GM21367 (cell line): ENCODE data around the gene LIFR.
A peak's percentile ranks its signal among the peaks of the same experiment; 100 is the strongest.

ENCODE experiments used
- ATAC-seq: cut with Tn5 transposase; IDR thresholded peaks from one replicate; pipeline ENCODE4 v1.9.1; 2021; ENCODE audit not compliant: unreplicated experiment

The LIFR gene

GRCh38 chr5:38551030-38552017 lies 5.1 kb downstream of the LIFR start:
- peak; percentile 53 for ATAC-seq

DNA sequence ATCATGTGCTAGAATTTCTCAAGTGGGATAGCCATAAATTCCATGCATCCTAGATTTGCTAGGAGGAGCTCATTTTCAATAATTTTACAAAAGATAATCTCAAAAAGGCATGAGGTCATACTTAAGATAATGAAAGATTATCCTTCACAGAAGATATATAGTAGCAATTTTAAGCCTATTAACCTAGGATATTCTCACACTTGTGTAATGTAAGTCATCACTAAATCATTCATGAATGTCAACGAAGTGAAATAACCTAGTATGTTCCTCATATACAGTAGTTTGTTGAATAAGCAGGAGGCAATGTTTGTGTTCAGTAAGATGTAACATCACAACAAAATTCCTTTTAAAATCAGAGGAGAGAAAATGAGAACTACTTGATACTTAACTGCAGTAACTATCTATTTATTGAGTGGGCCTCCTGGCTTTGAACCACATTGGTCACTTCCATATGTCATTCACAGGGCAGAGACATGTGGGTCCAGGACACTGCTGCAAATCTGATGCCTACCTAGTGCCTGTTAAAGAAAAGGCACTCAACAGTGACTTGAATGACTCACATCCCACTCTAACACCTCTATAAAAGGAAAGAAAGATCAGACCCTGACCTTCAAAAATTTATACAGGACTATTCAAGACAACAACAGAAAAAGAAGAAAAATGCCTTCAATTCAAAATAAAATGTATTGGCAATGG lies 8.2 kb downstream of the LIFR start:
- no peak for ATAC-seq

GRCh38 chr5:38547257-38547656 lies 9.2 kb downstream of the LIFR start:
- ATAC-seq, result no peak

- ATAC-seq, result no peak
These were observed 9.7 kb downstream of the LIFR start for GRCh38 chr5:38546691-38547146.

GRCh38 chr5:38543886-38544285 lies 12.6 kb downstream of the LIFR start:
- no peak for ATAC-seq

DNA sequence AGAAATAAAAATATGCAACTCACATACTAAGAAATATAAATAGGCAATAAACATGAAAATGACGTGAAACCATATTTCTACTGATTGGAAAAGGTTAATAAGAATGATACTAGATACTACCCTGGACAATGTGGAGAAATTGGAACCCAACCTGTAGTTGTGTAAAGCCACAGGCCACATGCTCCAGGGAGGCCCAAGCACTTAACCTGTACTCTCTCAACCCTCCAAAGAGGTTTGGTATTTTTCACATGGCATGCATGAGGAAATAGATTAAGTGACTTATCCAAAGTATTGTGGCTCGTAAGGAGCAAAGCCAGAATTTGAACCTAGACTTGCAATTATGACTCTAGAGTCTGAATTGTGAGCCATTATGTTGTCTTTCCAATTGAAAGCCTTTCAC lies 13.4 kb downstream of the LIFR start:
- ATAC-seq, result no peak

GRCh38 chr5:38541174-38541725 lies 15.2 kb downstream of the LIFR start:
- ATAC-seq, result no peak

- no peak for ATAC-seq
These were observed 16.1 kb downstream of the LIFR start for GRCh38 chr5:38540314-38540713.

GRCh38 chr5:38538161-38538560 lies 18.3 kb downstream of the LIFR start:
- ATAC-seq, result no peak

- no peak for ATAC-seq
These were observed 18.9 kb downstream of the LIFR start for GRCh38 chr5:38537505-38537904.

DNA sequence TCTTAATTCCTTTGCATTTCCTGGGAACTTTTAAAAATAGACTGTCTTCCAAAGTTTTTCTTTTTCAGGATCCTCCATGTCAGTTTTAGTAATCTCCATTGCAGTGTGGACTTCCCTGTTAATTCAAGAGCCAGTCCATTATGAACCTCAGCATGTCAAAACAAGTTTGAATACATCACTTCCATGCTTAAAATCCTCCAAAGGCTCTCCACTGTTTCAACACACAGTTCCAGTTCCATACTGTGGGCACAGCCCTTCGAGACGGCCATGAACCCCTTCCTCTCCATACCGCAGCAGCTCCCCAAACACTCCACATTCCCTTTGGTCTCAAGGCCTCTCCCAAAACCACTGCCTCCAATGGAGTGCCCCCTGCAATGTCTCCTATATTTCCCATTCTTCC lies 19.5 kb downstream of the LIFR start:
- no peak for ATAC-seq

DNA sequence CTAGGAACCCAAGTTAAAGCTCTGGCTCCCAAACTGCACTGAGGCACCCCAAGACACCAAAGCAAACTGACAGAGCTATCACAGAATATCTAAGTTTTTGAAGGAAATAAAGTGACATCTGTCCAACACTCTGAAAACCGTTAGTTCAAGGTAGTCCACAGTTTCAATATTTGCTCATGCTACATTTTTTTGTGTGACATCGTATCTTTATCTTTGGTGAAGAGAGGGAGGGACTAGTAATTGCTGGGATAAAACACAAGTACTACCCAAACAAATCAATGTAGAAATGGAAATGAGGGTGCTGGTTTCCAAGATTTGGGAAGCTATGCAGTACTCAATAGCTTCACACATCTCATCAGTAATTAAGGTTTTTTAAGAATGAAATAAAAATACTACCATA lies 20.6 kb downstream of the LIFR start:
- no peak for ATAC-seq

DNA sequence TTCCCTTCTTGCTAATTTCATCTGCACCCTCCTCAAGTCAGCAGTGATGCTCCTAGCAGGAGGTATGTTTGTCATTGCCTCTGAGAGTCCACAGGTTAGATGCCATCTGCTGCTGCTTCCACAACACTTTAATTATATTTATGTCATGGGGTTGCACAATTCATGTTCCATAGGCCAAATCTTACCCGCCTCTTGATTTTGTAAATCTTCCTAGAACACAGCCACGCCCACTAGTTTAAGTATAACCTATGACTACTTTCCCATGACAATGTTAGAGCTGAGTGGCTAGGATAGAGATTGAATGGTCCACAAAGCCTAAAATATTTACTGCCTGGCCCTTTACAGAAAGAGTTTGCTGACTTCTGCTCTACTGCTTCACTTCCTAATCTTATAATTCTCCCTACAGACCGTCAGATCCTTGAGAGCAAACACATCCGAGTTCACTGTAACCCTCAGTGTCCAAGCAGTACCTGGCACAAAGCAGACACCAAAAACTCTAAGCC lies 21.1 kb downstream of the LIFR start:
- ATAC-seq, result no peak

GRCh38 chr5:38534156-38534453 lies 22.3 kb downstream of the LIFR start:
- ATAC-seq, result no peak

GRCh38 chr5:38533286-38534155 lies 22.9 kb downstream of the LIFR start:
- ATAC-seq, result no peak

DNA sequence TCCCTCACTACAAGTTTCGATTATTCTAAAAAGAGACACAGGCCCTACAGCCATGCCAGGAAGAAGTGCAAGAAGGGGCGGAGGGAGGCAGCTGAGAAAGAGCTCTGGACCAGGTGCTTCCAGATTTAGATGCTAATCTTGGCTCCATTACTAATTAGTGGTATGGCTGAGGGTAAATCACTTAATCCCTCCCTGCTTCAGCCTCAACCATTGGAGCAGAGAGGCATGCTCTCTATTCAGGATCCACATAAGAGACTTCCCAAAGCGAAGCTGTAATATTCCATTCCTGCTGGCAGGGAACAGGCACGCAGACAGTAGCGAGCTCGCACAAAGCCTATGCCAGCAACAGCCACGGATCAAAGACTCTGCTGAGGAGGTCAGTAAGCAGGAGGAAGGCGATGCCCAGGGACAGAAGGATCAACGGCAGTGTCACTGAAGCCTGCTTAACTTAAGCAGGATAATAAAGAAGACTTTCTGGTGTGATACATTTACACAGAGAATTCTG lies 24.2 kb downstream of the LIFR start:
- no peak for ATAC-seq

GRCh38 chr5:38531518-38531917 lies 24.9 kb downstream of the LIFR start:
- ATAC-seq, result no peak

- no peak for ATAC-seq
These were observed 26.3 kb downstream of the LIFR start for GRCh38 chr5:38529955-38530646.

DNA sequence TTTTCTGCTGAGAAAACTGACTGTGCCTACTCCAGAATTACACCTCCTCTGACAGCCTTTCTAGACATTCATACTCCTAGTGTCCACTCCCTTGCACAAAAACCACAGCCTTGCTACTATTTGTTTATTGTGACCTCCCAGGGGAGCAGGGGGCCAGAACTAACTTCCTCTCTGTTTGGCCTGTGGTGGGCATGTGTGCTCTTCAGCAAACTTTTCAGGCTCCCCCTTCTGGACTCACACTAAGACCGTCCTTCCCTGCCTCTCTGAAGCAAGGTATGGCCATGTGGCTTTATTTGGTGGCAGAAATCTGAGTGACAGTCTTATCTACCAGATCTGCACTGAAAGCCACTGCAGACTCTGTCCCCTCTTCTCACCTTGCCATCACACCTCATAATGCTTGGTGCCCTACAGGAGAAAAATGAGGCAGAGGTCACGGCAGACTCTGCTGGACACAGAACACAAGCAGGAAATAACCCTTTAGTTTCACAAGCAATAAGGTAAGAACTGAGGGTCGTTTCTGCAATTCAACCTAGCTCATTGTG lies 28.2 kb downstream of the LIFR start:
- ATAC-seq, result no peak

GRCh38 chr5:38527475-38527874 lies 29.0 kb downstream of the LIFR start:
- ATAC-seq, result no peak
